GM12878 (cell line): ENCODE measurements around the gene KRTAP10-5. TPM values are rescaled to one million over a fixed set of nuclear protein-coding genes. Genes with fewer than 3 reads are reported as not detected.

ENCODE experiments used
- ATAC-seq: fragments of 200-7000 bp; cut with Tn5 transposase; 3 replicates; pipeline ENCODE4 v1.9.1; 2020; ENCODE audit warnings: mild to moderate bottlenecking, moderate library complexity
- BruUV-seq: library from RNA; stranded (reverse); fragments of 400-500 nt; replicated peaks from 2 replicates; lab custom pipeline; 2021; lab: Mats Ljungman, UMichigan
- CTCF ChIA-PET: fragments of 300-600 bp; sonication (Branson Sonifier 250); formaldehyde crosslinking; extraction: SDS; loops from one replicate; lab custom pipeline; 2021; ENCODE audit warnings: inconsistent platforms; lab: Yijun Ruan, JAX
- POLR2A ChIA-PET: fragments of 350-600 bp; formaldehyde crosslinking; extraction: SDS; loops from one replicate; lab custom pipeline; 2021; ENCODE audit warnings: inconsistent platforms; lab: Charles Lee
- RAD21 ChIA-PET: fragments of 300-600 bp; sonication (Branson Sonifier 250); formaldehyde crosslinking; loops from one replicate; lab custom pipeline; 2023; ENCODE audit warnings: antibody characterized with exemption; ENCODE audit not compliant: unreplicated experiment; lab: Charles Lee
- SMC1A ChIA-PET: fragments of 300-600 bp; sonication (Branson Sonifier 250); formaldehyde crosslinking; loops from one replicate; lab custom pipeline; 2023; ENCODE audit not compliant: unreplicated experiment, uncharacterized antibody; lab: Charles Lee
- DNase-seq: peaks from one replicate; pipeline ENCODE4 v3.0.0-alpha.2; 2011; ENCODE audit warnings: low read depth, low spot score
- FAIRE-seq: peaks from 3 replicates; lab custom pipeline; 2011; peaks lifted over from hg19 to GRCh38; lab: Jason Lieb, UNC
- H2AFZ ChIP-seq: 2 replicates; pipeline ENCODE4 v1.6.0; 2011; ENCODE audit warnings: low read depth, low read length, control low read depth; ENCODE audit not compliant: control insufficient read depth
- H3K27ac ChIP-seq: 2 replicates; pipeline ENCODE4 v1.5.1; 2011; ENCODE audit warnings: control low read depth; ENCODE audit not compliant: control insufficient read depth, insufficient read depth
- H3K27me3 ChIP-seq, 2 experiments: replicated peaks in 1 of 2; 2 replicates each; pipeline versions ENCODE4 v1.6.0 to v1.6.1; 2011; ENCODE audit warnings: low read length in 1 of 2; ENCODE audit not compliant: control insufficient read depth in 2 of 2, insufficient read depth in 2 of 2
- H3K36me3 ChIP-seq, 2 experiments: 2 replicates each; pipeline ENCODE4 v1.5.1; 2011; ENCODE audit warnings: low read length in 1 of 2; ENCODE audit not compliant: control insufficient read depth in 2 of 2, insufficient read depth in 2 of 2
- H3K4me1 ChIP-seq: 2 replicates; pipeline ENCODE4 v1.6.1; 2011; ENCODE audit warnings: mild to moderate bottlenecking, low read length, moderate library complexity, mixed read lengths; ENCODE audit not compliant: control insufficient read depth, insufficient read depth
- H3K4me2 ChIP-seq: 2 replicates; pipeline ENCODE4 v1.6.0; 2011; ENCODE audit warnings: control low read depth; ENCODE audit not compliant: control insufficient read depth, insufficient read depth
- H3K4me3 ChIP-seq: fragments of 200-600 bp; sonication (generic); 2 replicates; pipeline ENCODE4 v1.5.1; 2016
- H3K79me2 ChIP-seq: 2 replicates; pipeline ENCODE4 v1.6.0; 2011; ENCODE audit warnings: low read length; ENCODE audit not compliant: control insufficient read depth, insufficient read depth
- H3K9ac ChIP-seq: 2 replicates; pipeline ENCODE4 v1.8.0; 2011; ENCODE audit warnings: low read length, control low read depth, mixed read lengths; ENCODE audit not compliant: control insufficient read depth, insufficient read depth
- H3K9me3 ChIP-seq: replicated peaks from 3 replicates; pipeline ENCODE4 v1.5.1; 2011; ENCODE audit warnings: mild to moderate bottlenecking, low read length; ENCODE audit not compliant: control insufficient read depth, insufficient read depth
- H4K20me1 ChIP-seq: 2 replicates; pipeline ENCODE4 v1.6.0; 2011; ENCODE audit not compliant: control insufficient read depth, insufficient read depth
- ASH2L ChIP-seq: fragments of 300-600, 200-600 bp; sonication (generic); IDR thresholded peaks from 2 replicates; pipeline ENCODE4 v1.6.1; 2017; ENCODE audit warnings: low read depth, mild to moderate bottlenecking, borderline replicate concordance
- CREM ChIP-seq: IDR thresholded peaks from 2 replicates; pipeline ENCODE4 v1.6.1; 2014; ENCODE audit warnings: antibody characterized with exemption, low read depth
- NR2C2 ChIP-seq: IDR thresholded peaks from 2 replicates; pipeline ENCODE4 v1.6.1; 2011; ENCODE audit warnings: borderline replicate concordance, low read depth; ENCODE audit not compliant: control insufficient read depth, insufficient read length
- PAX5 ChIP-seq: IDR thresholded peaks from 2 replicates; pipeline ENCODE4 v1.6.1; 2011; ENCODE audit warnings: low read depth, low read length, borderline replicate concordance
- WGBS: methylation state at CpG from one replicate; pipeline ENCODE4 v1.1.6; 2016; ENCODE audit warnings: low lambda C conversion rate; ENCODE audit not compliant: insufficient replicate concordance, insufficient coverage; ENCODE audit errors: missing lambda C conversion rate; 5-methylcytosine and 5-hydroxymethylcytosine counted together
- in situ Hi-C: fragments of 300-500 bp; cut with MboI; formaldehyde crosslinking; loops from 9 replicates; pipeline ENCODE4 v1.14.3; 2018; ENCODE audit warnings: mixed read lengths
- intact Hi-C: fragments of 100-400 bp; cut with micrococcal nuclease; formaldehyde crosslinking; loops from one replicate; pipeline ENCODE4 v1.14.2; 2022; ENCODE audit not compliant: unreplicated experiment
- polyA plus RNA-seq, 11 experiments: library from polyadenylated mRNA; depleted of rRNA in 4 of 11; unstranded in 6 of 11; stranded (reverse) in 5 of 11; fragments of >200 nt; fragmentation: Nextera tagmentation in 4 of 11; fragmentation: Illumina TruSeq in 1 of 11; extraction: Ambion mirVana in 4 of 11; extraction: Trizol in 1 of 11; gene quantifications; 1 replicate in 1 of 11; 2 replicates in 10 of 11; pipeline versions ENCODE4 v1.2.1 to v1.2.3, GENCODE V29; 2011 to 2016; ENCODE audit warnings: inconsistent platforms in 2 of 11, missing spikeins in 2 of 11, low read depth in 1 of 11
- total RNA-seq, 4 experiments: library from RNA; depleted of rRNA in 3 of 4; stranded (reverse); fragments of >200 nt in 3 of 4; fragmentation: Illumina TruSeq in 1 of 4; extraction: Trizol in 1 of 4; gene quantifications; 2 replicates each; pipeline versions ENCODE4 v1.2.1 to v1.2.3, GENCODE V29; 2013 to 2021
- TF ChIP-seq, protein P1 (sequence below): IDR thresholded peaks from 2 replicates; pipeline ENCODE4 v1.6.1; 2012; ENCODE audit warnings: low read depth, low read length, improper control_type of control experiment
- TF ChIP-seq, protein P2 (sequence below): fragments of 150-350 bp; IDR thresholded peaks from 2 replicates; pipeline ENCODE4 v1.6.1; 2016; ENCODE audit warnings: low read depth, low read length
- TF ChIP-seq, protein P3 (sequence below): fragments of 450-650 bp; IDR thresholded peaks from 2 replicates; pipeline ENCODE4 v1.6.1; 2017; ENCODE audit warnings: mild to moderate bottlenecking, low read depth, inconsistent platforms; ENCODE audit not compliant: poor library complexity, severe bottlenecking
- TF ChIP-seq, protein P4 (sequence below): fragments of 450-650 bp; formaldehyde crosslinking; IDR thresholded peaks from 2 replicates; pipeline ENCODE4 v1.5.0; 2022; ENCODE audit warnings: mild to moderate bottlenecking, missing genetic modification characterization

KRTAP10-5 gene
- total and polyA plus RNA-seq, 10 of the 15 experiments (the other 5 are each of a cell fraction or from before 2014, with no cell fraction given) = not detected

DNA sequence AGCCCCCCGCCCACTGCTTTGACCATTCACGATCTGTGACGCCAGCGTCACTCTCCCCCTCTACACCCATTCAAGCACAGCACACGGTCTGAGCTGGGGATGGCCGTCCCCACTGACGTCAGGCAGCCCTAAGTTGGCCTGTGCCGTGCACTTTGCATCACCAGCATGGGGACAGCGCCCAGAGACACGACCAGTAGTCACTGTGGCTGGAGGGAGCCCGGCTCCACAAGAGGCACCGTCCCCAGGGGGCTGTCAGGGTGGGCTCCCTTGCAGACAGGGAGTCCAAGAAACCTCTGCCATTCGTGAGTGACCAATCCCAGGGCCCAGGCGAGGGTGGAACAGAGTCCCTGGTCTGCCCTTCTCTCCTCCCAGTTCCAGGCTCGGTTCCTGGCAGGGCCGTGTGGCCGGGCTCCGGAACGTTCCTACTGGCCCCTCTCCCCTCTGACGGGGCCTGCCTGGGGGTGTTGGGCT, 33.8 kb upstream of the KRTAP10-5 start:
- no peak for ATAC-seq
- DNase-seq = no peak
- 26% methylated on average over 18 of the region's 20 CpGs for WGBS
- Histone ChIP-seq H3K36me3 (no peaks in the 10 kb centered on the region), H3K4me2 (no peak overlapping the region), H3K4me1 (no peaks in the 10 kb centered on the region), H3K9ac (no peak overlapping the region), H2AFZ (no peak overlapping the region), H3K79me2 (no peaks in the 10 kb centered on the region), H3K27me3 (no peaks in the 10 kb centered on the region), H3K27ac (no peak overlapping the region), H4K20me1 (no peaks in the 10 kb centered on the region), H3K4me3 (no peak overlapping the region), H3K9me3 (peaks cover 2% of the 10 kb centered on the region; the same call in 1 of the 3 replicates)
- intact Hi-C loops = no loop called here
- ChIA-PET POLR2A (no interaction called here), RAD21 (no interaction called here), CTCF (no interaction called here), SMC1A (no interaction called here)
- FAIRE-seq = no peak
- BruUV-seq = no TSS peak
- in situ Hi-C loops = no loop called here
- TF ChIP-seq, protein P1, sequence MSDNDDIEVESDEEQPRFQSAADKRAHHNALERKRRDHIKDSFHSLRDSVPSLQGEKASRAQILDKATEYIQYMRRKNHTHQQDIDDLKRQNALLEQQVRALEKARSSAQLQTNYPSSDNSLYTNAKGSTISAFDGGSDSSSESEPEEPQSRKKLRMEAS = no peak
- TF ChIP-seq PAX5 (no peak), NR2C2 (no peak), ASH2L (no peak), CREM (no peak)
- TF ChIP-seq, protein P2, sequence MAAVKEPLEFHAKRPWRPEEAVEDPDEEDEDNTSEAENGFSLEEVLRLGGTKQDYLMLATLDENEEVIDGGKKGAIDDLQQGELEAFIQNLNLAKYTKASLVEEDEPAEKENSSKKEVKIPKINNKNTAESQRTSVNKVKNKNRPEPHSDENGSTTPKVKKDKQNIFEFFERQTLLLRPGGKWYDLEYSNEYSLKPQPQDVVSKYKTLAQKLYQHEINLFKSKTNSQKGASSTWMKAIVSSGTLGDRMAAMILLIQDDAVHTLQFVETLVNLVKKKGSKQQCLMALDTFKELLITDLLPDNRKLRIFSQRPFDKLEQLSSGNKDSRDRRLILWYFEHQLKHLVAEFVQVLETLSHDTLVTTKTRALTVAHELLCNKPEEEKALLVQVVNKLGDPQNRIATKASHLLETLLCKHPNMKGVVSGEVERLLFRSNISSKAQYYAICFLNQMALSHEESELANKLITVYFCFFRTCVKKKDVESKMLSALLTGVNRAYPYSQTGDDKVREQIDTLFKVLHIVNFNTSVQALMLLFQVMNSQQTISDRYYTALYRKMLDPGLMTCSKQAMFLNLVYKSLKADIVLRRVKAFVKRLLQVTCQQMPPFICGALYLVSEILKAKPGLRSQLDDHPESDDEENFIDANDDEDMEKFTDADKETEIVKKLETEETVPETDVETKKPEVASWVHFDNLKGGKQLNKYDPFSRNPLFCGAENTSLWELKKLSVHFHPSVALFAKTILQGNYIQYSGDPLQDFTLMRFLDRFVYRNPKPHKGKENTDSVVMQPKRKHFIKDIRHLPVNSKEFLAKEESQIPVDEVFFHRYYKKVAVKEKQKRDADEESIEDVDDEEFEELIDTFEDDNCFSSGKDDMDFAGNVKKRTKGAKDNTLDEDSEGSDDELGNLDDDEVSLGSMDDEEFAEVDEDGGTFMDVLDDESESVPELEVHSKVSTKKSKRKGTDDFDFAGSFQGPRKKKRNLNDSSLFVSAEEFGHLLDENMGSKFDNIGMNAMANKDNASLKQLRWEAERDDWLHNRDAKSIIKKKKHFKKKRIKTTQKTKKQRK = no peak
- TF ChIP-seq, protein P3, sequence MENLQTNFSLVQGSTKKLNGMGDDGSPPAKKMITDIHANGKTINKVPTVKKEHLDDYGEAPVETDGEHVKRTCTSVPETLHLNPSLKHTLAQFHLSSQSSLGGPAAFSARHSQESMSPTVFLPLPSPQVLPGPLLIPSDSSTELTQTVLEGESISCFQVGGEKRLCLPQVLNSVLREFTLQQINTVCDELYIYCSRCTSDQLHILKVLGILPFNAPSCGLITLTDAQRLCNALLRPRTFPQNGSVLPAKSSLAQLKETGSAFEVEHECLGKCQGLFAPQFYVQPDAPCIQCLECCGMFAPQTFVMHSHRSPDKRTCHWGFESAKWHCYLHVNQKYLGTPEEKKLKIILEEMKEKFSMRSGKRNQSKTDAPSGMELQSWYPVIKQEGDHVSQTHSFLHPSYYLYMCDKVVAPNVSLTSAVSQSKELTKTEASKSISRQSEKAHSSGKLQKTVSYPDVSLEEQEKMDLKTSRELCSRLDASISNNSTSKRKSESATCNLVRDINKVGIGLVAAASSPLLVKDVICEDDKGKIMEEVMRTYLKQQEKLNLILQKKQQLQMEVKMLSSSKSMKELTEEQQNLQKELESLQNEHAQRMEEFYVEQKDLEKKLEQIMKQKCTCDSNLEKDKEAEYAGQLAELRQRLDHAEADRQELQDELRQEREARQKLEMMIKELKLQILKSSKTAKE = no peak
- TF ChIP-seq, protein P4, sequence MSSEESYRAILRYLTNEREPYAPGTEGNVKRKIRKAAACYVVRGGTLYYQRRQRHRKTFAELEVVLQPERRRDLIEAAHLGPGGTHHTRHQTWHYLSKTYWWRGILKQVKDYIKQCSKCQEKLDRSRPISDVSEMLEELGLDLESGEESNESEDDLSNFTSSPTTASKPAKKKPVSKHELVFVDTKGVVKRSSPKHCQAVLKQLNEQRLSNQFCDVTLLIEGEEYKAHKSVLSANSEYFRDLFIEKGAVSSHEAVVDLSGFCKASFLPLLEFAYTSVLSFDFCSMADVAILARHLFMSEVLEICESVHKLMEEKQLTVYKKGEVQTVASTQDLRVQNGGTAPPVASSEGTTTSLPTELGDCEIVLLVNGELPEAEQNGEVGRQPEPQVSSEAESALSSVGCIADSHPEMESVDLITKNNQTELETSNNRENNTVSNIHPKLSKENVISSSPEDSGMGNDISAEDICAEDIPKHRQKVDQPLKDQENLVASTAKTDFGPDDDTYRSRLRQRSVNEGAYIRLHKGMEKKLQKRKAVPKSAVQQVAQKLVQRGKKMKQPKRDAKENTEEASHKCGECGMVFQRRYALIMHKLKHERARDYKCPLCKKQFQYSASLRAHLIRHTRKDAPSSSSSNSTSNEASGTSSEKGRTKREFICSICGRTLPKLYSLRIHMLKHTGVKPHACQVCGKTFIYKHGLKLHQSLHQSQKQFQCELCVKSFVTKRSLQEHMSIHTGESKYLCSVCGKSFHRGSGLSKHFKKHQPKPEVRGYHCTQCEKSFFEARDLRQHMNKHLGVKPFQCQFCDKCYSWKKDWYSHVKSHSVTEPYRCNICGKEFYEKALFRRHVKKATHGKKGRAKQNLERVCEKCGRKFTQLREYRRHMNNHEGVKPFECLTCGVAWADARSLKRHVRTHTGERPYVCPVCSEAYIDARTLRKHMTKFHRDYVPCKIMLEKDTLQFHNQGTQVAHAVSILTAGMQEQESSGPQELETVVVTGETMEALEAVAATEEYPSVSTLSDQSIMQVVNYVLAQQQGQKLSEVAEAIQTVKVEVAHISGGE (CRISPR knock-in tag) = no peak
